Smooth muscle cell (in vitro differentiated cells): ENCODE data around the gene TMPRSS15. TPM values are rescaled to one million over a fixed set of nuclear protein-coding genes. Genes with fewer than 3 reads are reported as not detected.

Experiments
- DNase-seq: peaks from one replicate; lab custom pipeline; 2025; ENCODE audit not compliant: unreplicated experiment; lab: John Stamatoyannopoulos, UW
- H2AFZ ChIP-seq: fragments of 200-600 bp; sonication (generic); 2 replicates; pipeline ENCODE4 v1.6.0; 2016; ENCODE audit warnings: antibody characterized with exemption, low read depth, mild to moderate bottlenecking
- H3F3A ChIP-seq: fragments of 200-600 bp; sonication (generic); 2 replicates; pipeline ENCODE4 v1.6.0; 2017; ENCODE audit warnings: antibody characterized with exemption, low read depth
- H3K27ac ChIP-seq: fragments of 200-600 bp; sonication (generic); 2 replicates; pipeline ENCODE4 v1.5.1; 2016; ENCODE audit warnings: low read depth, mild to moderate bottlenecking
- H3K27me3 ChIP-seq: fragments of 200-600 bp; sonication (generic); 2 replicates; pipeline ENCODE4 v1.6.1; 2016; ENCODE audit warnings: low read depth, mild to moderate bottlenecking
- H3K36me3 ChIP-seq: fragments of 200-600 bp; sonication (generic); 2 replicates; pipeline ENCODE4 v1.5.1; 2016; ENCODE audit warnings: low read depth
- H3K4me1 ChIP-seq: fragments of 200-600 bp; sonication (generic); 2 replicates; pipeline ENCODE4 v1.5.1; 2016; ENCODE audit warnings: low read depth
- H3K4me2 ChIP-seq: fragments of 200-600 bp; sonication (generic); 2 replicates; pipeline ENCODE4 v1.6.0; 2016; ENCODE audit warnings: mild to moderate bottlenecking
- H3K4me3 ChIP-seq: fragments of 200-600 bp; sonication (generic); 2 replicates; pipeline ENCODE4 v1.5.1; 2016; ENCODE audit warnings: mild to moderate bottlenecking
- H3K79me2 ChIP-seq: fragments of 200-600 bp; sonication (generic); 2 replicates; pipeline ENCODE4 v1.6.0; 2016; ENCODE audit warnings: low read depth, mild to moderate bottlenecking
- H3K9ac ChIP-seq: fragments of 200-600 bp; sonication (generic); 2 replicates; pipeline ENCODE4 v1.6.0; 2016; ENCODE audit warnings: low read depth
- H3K9me3 ChIP-seq: fragments of 200-600 bp; sonication (generic); replicated peaks from 2 replicates; pipeline ENCODE4 v1.5.1; 2016; ENCODE audit warnings: low read depth
- H4K20me1 ChIP-seq: fragments of 200-600 bp; sonication (generic); 2 replicates; pipeline ENCODE4 v1.6.0; 2016; ENCODE audit warnings: low read depth
- CTCF ChIP-seq: fragments of 200-600 bp; sonication (generic); IDR thresholded peaks from 2 replicates; pipeline ENCODE4 v1.5.1; 2017; ENCODE audit warnings: borderline replicate concordance, mild to moderate bottlenecking, antibody characterized with exemption; ENCODE audit not compliant: insufficient read depth, poor library complexity, severe bottlenecking
- WGBS: methylation state at CpG from one replicate; pipeline ENCODE4 v1.1.7; 2016; ENCODE audit warnings: low lambda C conversion rate; 5-methylcytosine and 5-hydroxymethylcytosine counted together
- polyA plus RNA-seq: library from polyadenylated mRNA; unstranded; fragments of >200 nt; fragmentation: Nextera tagmentation; extraction: Ambion mirVana; gene quantifications from 2 replicates; pipeline ENCODE4 v1.2.1, GENCODE V29; 2016
- total RNA-seq: library from RNA; depleted of rRNA; stranded (reverse); fragments of >200 nt; gene quantifications from 2 replicates; pipeline ENCODE4 v1.2.3, GENCODE V29; 2014

TMPRSS15 gene
- total and polyA plus RNA-seq, 2 experiments from 2014 or later, result not detected

GRCh38 chr21:18222346-18222745 lies 181.2 kb downstream of the TMPRSS15 start:
- H3K79me2 ChIP-seq, result no peaks in the 10 kb centered on the region
- no peak overlapping the region for H2AFZ ChIP-seq
- no peak overlapping the region for H3K9ac ChIP-seq
- no peak for TF ChIP-seq CTCF
- DNase-seq, result no peak
- H3K36me3 ChIP-seq, result no peaks in the 10 kb centered on the region
- WGBS, result 86% methylated on average over 1 of the region's 1 CpG
- H3K4me1 ChIP-seq, result no peaks in the 10 kb centered on the region
- H3K9me3 ChIP-seq, result no peaks in the 10 kb centered on the region
- H3F3A ChIP-seq, result no peaks in the 10 kb centered on the region
- H3K4me3 ChIP-seq, result no peak overlapping the region
- H3K4me2 ChIP-seq, result no peak overlapping the region
- no peaks in the 10 kb centered on the region for H3K27me3 ChIP-seq
- H4K20me1 ChIP-seq, result no peaks in the 10 kb centered on the region
- H3K27ac ChIP-seq, result no peak overlapping the region

GRCh38 chr21:18220498-18220897 lies 183.1 kb downstream of the TMPRSS15 start:
- no peak for TF ChIP-seq CTCF

More at GRCh38 chr21:18220498-18220897, 183.1 kb downstream of the TMPRSS15 start:
- no peaks in the 10 kb centered on the region for H3K36me3 ChIP-seq
- H3K27ac ChIP-seq, result no peak overlapping the region
- H4K20me1 ChIP-seq, result no peaks in the 10 kb centered on the region
- H3K27me3 ChIP-seq, result no peaks in the 10 kb centered on the region
- no peaks in the 10 kb centered on the region for H3K4me1 ChIP-seq
- no peak overlapping the region for H3K4me2 ChIP-seq
- DNase-seq, result no peak
- no peaks in the 10 kb centered on the region for H3K9me3 ChIP-seq
- H3F3A ChIP-seq, result no peaks in the 10 kb centered on the region
- H3K4me3 ChIP-seq, result no peak overlapping the region
- H3K9ac ChIP-seq, result no peak overlapping the region
- H3K79me2 ChIP-seq, result no peaks in the 10 kb centered on the region
- H2AFZ ChIP-seq, result no peak overlapping the region

Other genes with a start within 250 kb of the TMPRSS15 start
- 0.09 TPM in 1 of 2 replicates, not detected in the other for gene CHODL, start 159.0 kb downstream of the TMPRSS15 start, total RNA-seq
- gene CHODL, start 159.0 kb downstream of the TMPRSS15 start, polyA plus RNA-seq, result not detected in 2 replicates